Activated B cell treated with CpG ODN at 0.5 μM for 24 hours (primary cell): ENCODE results near the gene MYO1A. TPM values are rescaled to one million over a fixed set of nuclear protein-coding genes. Genes with fewer than 3 reads are reported as not detected.

Source experiments
- ATAC-seq: fragments of 200-7000 bp; cut with Tn5 transposase; one replicate; pipeline ENCODE4 v1.10.0; 2021; ENCODE audit warnings: low read depth, mild to moderate bottlenecking, moderate library complexity
- CTCF ChIA-PET: fragments of 350-600 bp; sonication (Branson Sonifier 250); formaldehyde crosslinking; loops from one replicate; lab custom pipeline; 2021; ENCODE audit warnings: antibody characterized with exemption; lab: Charles Lee
- POLR2A ChIA-PET: fragments of 350-600 bp; sonication (Branson Sonifier 250); formaldehyde crosslinking; loops from one replicate; lab custom pipeline; 2021; ENCODE audit warnings: antibody characterized with exemption; lab: Charles Lee
- DNase-seq: peaks from one replicate; pipeline ENCODE4 v3.0.0; 2022
- H3K27ac Mint-ChIP-seq: one replicate; pipeline ENCODE4 v1.8.0; 2020; ENCODE audit warnings: mixed read lengths
- H3K27me3 Mint-ChIP-seq: one replicate; pipeline ENCODE4 v1.8.0; 2021; ENCODE audit warnings: mixed read lengths
- H3K36me3 Mint-ChIP-seq: one replicate; pipeline ENCODE4 v1.8.0; 2021; ENCODE audit warnings: low read depth, mixed read lengths
- H3K4me1 Mint-ChIP-seq: one replicate; pipeline ENCODE4 v1.8.0; 2021; ENCODE audit warnings: mixed read lengths
- H3K4me3 Mint-ChIP-seq: one replicate; pipeline ENCODE4 v1.8.0; 2020; ENCODE audit warnings: mild to moderate bottlenecking, mixed read lengths
- H3K9me3 Mint-ChIP-seq: one replicate; pipeline ENCODE4 v1.8.0; 2020; ENCODE audit warnings: mixed read lengths
- CTCF ChIP-seq: fragments of 200-600 bp; IDR thresholded peaks from one replicate; pipeline ENCODE4 v1.8.0; 2022; ENCODE audit warnings: antibody characterized with exemption, mild to moderate bottlenecking
- intact Hi-C: fragments of 100-400 bp; cut with micrococcal nuclease; formaldehyde crosslinking; loops from one replicate; pipeline ENCODE4 v1.15.1; 2024
- total RNA-seq: library from RNA; stranded (reverse); gene quantifications from 2 replicates; pipeline ENCODE4 v1.2.3, GENCODE V29; 2022

The MYO1A gene
- total RNA-seq, 1 donor from 2014 or later: 0.71 TPM

- H3K4me3 Mint-ChIP-seq: no peak overlapping the region
- H3K27me3 Mint-ChIP-seq: no peaks in the 10 kb centered on the region
- no peaks in the 10 kb centered on the region for H3K9me3 Mint-ChIP-seq
- no peak for DNase-seq
- H3K36me3 Mint-ChIP-seq: no peaks in the 10 kb centered on the region
- no peak for TF ChIP-seq CTCF
- POLR2A ChIA-PET: interaction anchor here (0.8 kb wide), 1 partner anchor 72 kb away, joined by 6 read pairs; no protein-coding TSS in a partner anchor
- H3K4me1 Mint-ChIP-seq: no peaks in the 10 kb centered on the region
- no peak overlapping the region for H3K27ac Mint-ChIP-seq
- no peak for ATAC-seq
- intact Hi-C loops: no loop called here
- CTCF ChIA-PET: no interaction called here
Measured at GRCh38 chr12:57040211-57040610, 9.7 kb downstream of the MYO1A start.

GRCh38 chr12:57039016-57039798, 10.7 kb downstream of the MYO1A start:
- no peak overlapping the region for H3K4me3 Mint-ChIP-seq
- H3K36me3 Mint-ChIP-seq: no peaks in the 10 kb centered on the region
- H3K9me3 Mint-ChIP-seq: no peaks in the 10 kb centered on the region
- no peaks in the 10 kb centered on the region for H3K27me3 Mint-ChIP-seq
- ATAC-seq (no peak), DNase-seq (no peak)
- intact Hi-C loops: no loop called here
- CTCF ChIA-PET: no interaction called here
- no peak overlapping the region for H3K27ac Mint-ChIP-seq
- no peak for TF ChIP-seq CTCF
- POLR2A ChIA-PET: interaction anchor here (0.7 kb wide), 1 partner anchor 72 kb away, joined by 3 read pairs; the partner anchor contains the start of gene STAT6
- no peaks in the 10 kb centered on the region for H3K4me1 Mint-ChIP-seq

- TF ChIP-seq CTCF: no peak
- Mint-ChIP-seq H3K27me3 (no peaks in the 10 kb centered on the region), H3K4me3 (no peak overlapping the region), H3K4me1 (no peaks in the 10 kb centered on the region), H3K36me3 (no peaks in the 10 kb centered on the region), H3K9me3 (no peaks in the 10 kb centered on the region), H3K27ac (no peak overlapping the region)
- DNase-seq (no peak), ATAC-seq (no peak)
- intact Hi-C loops: no loop called here
- ChIA-PET CTCF (no interaction called here), POLR2A (interaction anchor here (0.5 to 0.7 kb wide), 2 partner anchors 21 to 176 kb away, joined by 3 to 4 read pairs; partner anchors contain the start of gene TAC3)
Measured at GRCh38 chr12:57037264-57037663, 12.7 kb downstream of the MYO1A start.

GRCh38 chr12:57033431-57033830, 16.5 kb downstream of the MYO1A start:
- CTCF ChIA-PET: interaction anchor here (0.6 to 5.1 kb wide), 2 partner anchors 28 to 99 kb away, joined by 7 to 49 read pairs; no protein-coding TSS in a partner anchor
- TF ChIP-seq CTCF: no peak
- no peaks in the 10 kb centered on the region for H3K27me3 Mint-ChIP-seq
- ATAC-seq (no peak), DNase-seq (no peak)
- no peaks in the 10 kb centered on the region for H3K36me3 Mint-ChIP-seq
- intact Hi-C loops: no loop called here
- POLR2A ChIA-PET: no interaction called here
- no peaks in the 10 kb centered on the region for H3K9me3 Mint-ChIP-seq
- no peak overlapping the region for H3K4me3 Mint-ChIP-seq
- H3K27ac Mint-ChIP-seq: no peak overlapping the region
- H3K4me1 Mint-ChIP-seq: peaks cover 10% of the 10 kb centered on the region

- POLR2A ChIA-PET: interaction anchor here (0.9 to 2.5 kb wide), 3 partner anchors 30 to 80 kb away, joined by 3 to 15 read pairs (median 3); partner anchors contain the start of gene STAT6
Measured at GRCh38 chr12:57031789-57032188, 18.1 kb downstream of the MYO1A start.

More at GRCh38 chr12:57031789-57032188, 18.1 kb downstream of the MYO1A start:
- H3K36me3 Mint-ChIP-seq: no peaks in the 10 kb centered on the region
- no peak overlapping the region for H3K4me3 Mint-ChIP-seq
- DNase-seq (no peak), ATAC-seq (no peak)
- CTCF ChIA-PET: interaction anchor here (1.0 to 5.1 kb wide), 7 partner anchors 13 to 80 kb away, joined by 3 to 49 read pairs (median 4); partner anchors contain the start of gene STAT6
- H3K9me3 Mint-ChIP-seq: no peaks in the 10 kb centered on the region
- no peaks in the 10 kb centered on the region for H3K27me3 Mint-ChIP-seq
- intact Hi-C loops: loop anchor here (1.0 kb wide), 2 partner anchors 32 to 81 kb away; no protein-coding TSS in a partner anchor
- no peak overlapping the region for H3K27ac Mint-ChIP-seq
- peaks cover 14% of the 10 kb centered on the region for H3K4me1 Mint-ChIP-seq
- TF ChIP-seq CTCF: no peak
